Activated naive CD4-positive, alpha-beta T cell treated with anti-CD3 and anti-CD28 coated beads, Interleukin-2, amount 50 U/mL, for 16 hours (primary cell): ENCODE measurements around the gene RAB7B.

Experiments
- DNase-seq: peaks from one replicate; pipeline ENCODE4 v3.0.0-alpha.2; 2020

Gene RAB7B

GRCh38 chr1:205944525-205944924 lies 58.7 kb downstream of the RAB7B start:
- no peak for DNase-seq

DNA sequence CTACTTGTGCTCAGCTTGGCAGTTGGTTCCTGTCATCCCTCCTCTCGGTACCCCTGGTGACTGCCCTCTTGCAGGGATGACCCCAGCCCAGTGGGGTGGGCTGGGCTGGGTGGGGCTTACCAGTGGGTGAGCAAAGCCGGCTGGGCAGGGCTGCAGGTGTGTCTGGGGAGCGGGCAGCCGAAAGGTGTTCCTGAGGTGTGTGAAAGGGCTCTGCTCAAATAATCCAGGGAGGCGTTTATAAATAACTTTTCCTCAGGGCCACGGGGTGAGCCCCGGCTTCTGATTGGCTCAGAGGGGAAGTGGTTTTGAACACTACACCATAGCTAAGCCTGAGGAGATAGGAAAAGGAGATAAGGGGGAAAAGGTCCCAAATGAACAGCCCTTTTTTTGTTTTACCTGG lies 60.0 kb downstream of the RAB7B start, which contains the start of gene SLC26A9:
Gene SLC26A9 (minus strand): TSS at position 212 of the 400 bp plus-strand sequence. CDS start 7,636 bp downstream, outside the sequence.
- no peak for DNase-seq

DNA sequence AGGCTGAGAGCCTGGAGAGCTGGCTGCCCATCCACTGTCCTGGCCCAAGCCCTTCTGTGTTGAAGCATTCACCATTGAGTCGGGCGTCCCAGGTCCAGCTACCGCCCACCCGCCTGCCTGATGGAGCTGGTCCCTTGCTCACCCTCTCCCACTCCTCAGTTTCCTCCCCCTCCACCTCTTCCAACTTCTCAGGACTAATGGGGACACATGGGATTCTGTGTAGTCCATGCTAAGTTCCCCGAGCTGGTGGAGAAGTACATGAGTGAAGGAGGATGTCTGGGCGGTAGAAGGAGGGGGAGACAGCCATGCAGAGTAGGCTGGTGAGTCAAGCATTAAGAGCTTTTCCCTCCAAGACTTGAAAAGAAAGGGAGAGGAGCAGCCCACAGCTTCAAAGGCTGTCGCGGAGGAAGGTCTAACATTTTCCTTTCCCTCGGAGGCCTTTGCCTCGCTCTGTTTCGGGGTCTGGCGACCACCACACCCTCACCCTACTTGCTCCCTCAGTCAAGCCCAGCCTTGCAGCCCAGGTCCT lies 60.5 kb downstream of the RAB7B start:
- DNase-seq, result no peak

- DNase-seq, result no peak
Measured at GRCh38 chr1:205940710-205941109, 62.5 kb downstream of the RAB7B start.

DNA sequence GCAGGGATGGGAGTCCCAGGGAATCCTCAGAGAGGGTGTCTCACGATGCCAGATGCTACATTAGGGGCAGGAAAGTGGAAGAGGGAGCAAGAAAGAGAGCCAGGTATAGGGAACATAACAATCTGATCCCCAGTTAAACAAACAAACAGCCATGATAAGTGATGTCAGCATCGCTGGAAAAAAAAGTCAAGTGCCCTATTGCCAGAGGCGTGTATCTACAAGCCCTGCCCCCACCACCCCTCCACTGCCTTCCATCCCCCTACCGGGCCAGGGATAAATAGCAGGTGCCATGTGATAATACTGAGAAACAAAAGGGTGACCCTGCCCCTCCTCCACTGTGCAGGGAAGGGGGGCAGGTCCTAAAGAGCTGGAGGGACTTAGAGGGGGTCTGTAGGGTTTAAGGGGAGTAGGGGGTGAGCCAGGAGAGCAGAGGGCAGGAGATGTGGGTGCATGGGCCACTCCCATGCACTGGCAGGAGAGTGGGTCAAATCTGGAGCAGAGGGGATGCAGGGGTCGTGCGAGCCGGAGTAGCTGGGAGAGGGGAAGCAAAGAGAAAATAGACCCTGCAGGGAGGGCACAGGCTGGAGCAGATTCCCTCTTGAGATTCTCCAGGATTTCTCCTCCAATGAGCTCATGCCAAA lies 63.4 kb downstream of the RAB7B start:
- no peak for DNase-seq

- DNase-seq, result no peak
Measured at GRCh38 chr1:205938682-205939081, 64.5 kb downstream of the RAB7B start.

- DNase-seq, result no peak
Measured at GRCh38 chr1:205936846-205937586, 66.2 kb downstream of the RAB7B start.

DNA sequence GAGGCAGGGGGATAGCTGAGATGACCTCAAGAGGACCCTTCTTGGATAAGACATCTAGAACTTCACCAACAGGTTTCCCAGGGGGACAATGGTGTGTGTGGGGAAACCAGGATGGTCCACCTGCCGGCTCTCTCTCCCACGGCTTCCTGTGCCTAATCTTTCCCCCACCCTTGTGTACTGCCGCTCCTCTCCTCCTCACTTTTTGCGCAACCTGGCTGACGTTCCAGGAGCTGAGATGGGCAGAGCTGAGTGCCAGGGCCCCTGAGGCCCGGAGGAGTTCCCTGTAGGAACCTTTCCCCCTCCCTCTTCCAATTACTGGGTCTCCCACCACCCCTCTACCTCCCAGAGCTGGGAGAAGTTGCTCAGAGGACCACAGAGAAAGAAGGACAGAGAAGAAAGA lies 66.9 kb downstream of the RAB7B start:
- no peak for DNase-seq

- DNase-seq, result no peak
Measured at GRCh38 chr1:205935869-205936268, 67.3 kb downstream of the RAB7B start.

DNA sequence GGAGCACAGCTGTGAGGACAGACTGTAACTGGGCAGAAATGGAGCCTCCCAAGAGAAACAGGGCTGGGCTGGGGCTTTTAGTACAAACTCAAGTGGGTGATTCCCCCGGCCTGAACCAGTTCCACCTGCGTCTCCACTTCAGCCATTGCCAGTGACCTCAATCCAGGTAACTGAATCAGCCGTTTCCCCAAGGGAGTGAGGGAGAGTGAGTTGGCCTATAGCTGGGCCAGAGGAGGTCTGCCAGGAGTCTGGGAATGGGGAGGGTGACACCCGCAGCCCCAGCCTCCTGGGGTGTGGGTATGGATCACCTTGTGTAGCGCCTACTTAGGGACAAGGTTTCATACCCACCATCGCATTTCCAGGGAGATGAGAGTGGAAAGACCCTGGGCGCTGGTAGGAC lies 68.4 kb downstream of the RAB7B start:
- no peak for DNase-seq

DNA sequence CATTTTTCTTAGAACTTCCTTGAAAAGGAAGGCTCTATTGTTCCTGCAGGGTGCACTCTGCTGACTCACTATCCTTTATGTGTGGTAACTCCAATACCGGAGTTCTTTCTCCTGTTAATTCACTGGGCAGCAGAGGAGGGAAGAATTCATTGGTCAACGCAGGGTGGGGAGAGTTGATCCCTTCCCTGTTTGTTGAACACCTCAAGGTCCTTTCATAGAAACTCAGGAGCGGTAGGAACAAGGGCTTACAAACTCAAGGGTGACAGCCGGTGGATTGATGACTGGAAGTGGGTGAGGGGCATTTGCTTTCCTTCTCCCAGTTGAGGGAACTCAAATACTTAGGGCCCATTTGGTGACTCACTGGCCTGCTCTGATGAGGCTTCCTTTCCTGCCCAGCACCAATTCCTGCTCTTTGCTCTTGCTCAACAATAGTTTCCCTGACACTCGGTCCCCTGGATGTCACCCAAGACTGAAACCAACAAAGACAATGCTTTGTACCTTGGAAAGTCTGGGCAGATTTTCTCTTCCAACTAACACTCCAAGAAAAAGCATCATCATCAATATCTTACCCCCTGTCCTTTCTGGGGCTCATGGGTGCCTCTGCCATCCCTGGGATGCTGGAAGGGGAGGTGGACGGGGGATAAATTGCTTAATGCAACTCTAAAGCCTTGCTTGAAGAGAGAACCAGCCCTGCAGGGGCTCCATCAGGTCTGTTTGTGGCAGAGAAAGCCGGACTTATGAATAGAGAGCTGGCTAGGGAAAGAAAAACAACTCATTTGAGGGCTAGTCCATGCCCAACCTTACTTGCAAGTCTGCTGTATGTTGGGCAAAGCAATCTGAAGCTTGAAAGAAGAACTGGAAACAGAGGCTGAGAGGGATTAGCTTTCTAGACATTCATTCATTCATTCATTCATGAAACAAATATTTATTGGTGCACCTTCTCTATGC lies 69.2 kb downstream of the RAB7B start:
- no peak for DNase-seq

- no peak for DNase-seq
Measured at GRCh38 chr1:205932776-205933175, 70.4 kb downstream of the RAB7B start.

DNA sequence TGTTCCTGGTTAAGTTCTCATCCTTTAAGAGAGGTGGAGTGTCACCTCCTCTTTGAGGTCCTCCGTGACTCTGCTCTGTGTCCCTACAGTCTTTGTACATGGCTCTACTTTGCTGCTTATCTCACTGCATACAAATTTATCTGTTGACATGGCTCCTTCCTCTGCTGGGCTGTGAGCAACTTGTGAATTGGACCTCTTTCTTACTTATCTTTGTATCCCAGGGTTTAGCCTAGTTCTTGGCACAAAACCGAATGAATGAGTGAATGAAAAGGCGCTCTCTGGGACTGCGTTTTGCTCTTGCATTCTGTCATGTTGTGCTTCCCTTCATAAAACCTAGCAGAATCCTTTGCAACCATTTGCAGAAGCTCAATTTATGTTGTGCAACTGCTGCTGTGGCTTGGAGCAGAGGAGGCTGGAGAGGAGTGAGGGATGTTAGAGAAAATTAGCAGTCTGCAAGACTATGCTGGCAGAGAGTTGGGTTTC lies 72.4 kb downstream of the RAB7B start:
- DNase-seq, result no peak

DNA sequence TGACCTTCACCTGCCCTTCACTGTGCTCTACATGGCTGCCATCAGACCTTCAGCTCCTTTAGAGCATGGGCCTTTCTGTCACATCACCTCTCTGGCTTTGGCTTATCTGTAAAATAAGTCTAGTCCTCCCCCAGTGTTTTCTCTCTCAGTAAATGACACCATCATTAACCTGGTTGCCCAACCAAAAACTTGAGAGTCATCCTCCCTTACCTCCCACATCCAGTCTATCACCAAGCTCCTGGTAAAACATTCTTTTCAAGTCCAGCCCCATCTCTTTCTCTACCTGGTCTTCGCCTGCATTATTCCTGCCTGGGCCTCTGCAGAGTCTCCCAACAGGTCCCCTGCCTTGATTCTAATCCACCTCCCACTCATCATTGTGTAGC lies 73.0 kb downstream of the RAB7B start:
- DNase-seq, result no peak

DNA sequence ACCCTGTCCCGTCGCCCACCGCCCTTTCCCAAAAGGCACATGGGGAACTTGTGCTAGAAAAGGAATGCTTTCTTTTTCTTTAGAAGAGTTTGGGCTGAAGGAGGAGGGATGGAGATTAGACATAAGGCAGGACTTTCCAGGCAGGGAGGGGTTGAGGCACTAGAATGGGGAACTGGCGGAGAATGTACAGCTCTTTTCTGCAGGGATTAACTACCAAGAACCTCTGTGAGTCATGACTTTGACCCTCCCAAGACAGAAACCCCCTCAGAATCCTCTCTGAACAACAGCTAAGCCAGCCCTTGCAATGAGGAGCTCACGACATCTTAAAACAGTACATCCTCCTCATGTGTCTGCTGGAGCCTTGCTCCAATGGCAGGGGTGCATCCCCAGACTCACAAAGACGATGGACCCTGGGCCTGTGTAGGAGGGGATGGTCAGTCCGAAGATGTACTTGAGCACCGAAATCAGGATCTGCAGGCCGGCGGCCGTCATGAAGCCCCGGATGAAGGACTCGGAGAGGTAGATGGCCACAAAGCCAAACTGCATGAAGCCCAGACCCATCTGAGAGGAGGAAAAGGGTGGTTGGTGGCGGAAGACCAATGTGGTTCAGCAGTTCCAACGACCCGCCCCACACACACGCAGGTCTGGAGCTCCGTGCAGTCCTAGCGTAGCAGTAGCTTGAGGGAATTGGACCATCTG lies 73.5 kb downstream of the RAB7B start:
- DNase-seq, result no peak

DNA sequence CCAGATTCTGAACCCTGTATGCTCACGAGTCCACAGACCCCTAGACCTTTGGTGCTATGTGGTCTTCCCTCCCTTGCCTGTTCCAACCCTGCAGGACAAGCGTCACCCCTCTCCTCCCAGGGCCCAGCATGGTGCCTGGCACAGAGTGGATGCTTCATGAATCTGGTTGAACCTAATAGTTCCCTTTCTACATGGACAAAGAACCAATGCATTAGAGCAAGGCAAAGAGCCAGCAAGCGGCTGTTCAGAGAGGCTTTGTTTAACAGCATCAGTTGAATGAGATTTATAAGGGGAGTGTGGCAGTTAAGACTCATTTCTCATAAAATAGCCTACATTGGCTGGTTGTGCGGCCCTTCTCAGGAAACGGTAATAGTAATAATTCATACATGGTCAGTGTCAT lies 74.9 kb downstream of the RAB7B start:
- no peak for DNase-seq

- no peak for DNase-seq
Measured at GRCh38 chr1:205927676-205928075, 75.5 kb downstream of the RAB7B start.

DNA sequence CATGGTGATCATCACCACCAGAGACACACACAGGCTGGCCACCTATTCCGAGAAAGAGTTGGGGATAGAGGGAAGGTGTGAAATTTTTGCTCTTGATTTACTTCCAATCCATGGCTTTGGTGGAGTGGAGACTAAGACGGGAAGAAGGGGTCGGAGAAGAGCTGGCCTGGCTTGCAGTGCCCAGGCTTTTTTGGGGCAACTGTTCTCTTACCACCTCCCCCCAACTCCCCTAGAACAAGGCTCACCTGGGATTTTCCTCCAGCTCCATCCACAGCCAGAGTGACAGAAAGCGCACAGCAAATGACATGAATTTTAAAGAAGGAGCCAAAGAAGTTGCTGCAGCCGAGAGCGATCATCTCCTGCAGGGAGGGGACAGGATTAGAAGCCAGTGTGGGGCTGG lies 75.9 kb downstream of the RAB7B start:
- no peak for DNase-seq
